ENCODE measurements around the gene C6orf163.

C6orf163 gene

GRCh38 chr6:87391334-87391733 is 46.7 kb downstream of the C6orf163 start:
- DNase-seq (ENCODE audit: low read depth) = peak; percentile 58
- H3K4me3 ChIP-seq (ENCODE audit: low read depth, low read length) = no peak overlapping the region
- TF ChIP-seq CTCF (IDR thresholded peaks at IDR 0.05; ENCODE audit: insufficient read depth, low read depth, low read length, missing control alignments) = peak; percentile 57

- peak; percentile 79 for DNase-seq (ENCODE audit: low read depth)
- TF ChIP-seq CTCF (IDR thresholded peaks at IDR 0.05; ENCODE audit: insufficient read depth, low read depth, low read length, missing control alignments) = peak; percentile 50
- H3K4me3 ChIP-seq (ENCODE audit: low read depth, low read length) = no peak overlapping the region
Measured at GRCh38 chr6:87393026-87393622, 48.5 kb downstream of the C6orf163 start.

GRCh38 chr6:87395431-87395830 is 50.8 kb downstream of the C6orf163 start:
- no peak for DNase-seq (ENCODE audit: low read depth)
- no peak overlapping the region for H3K4me3 ChIP-seq (ENCODE audit: low read depth, low read length)
- no peak for TF ChIP-seq CTCF (IDR thresholded peaks at IDR 0.05; ENCODE audit: insufficient read depth, low read depth, low read length, missing control alignments)

- DNase-seq (ENCODE audit: low read depth) = peak; percentile 50
- TF ChIP-seq CTCF (IDR thresholded peaks at IDR 0.05; ENCODE audit: insufficient read depth, low read depth, low read length, missing control alignments) = no peak
- no peak overlapping the region for H3K4me3 ChIP-seq (ENCODE audit: low read depth, low read length)
Measured at GRCh38 chr6:87396595-87397392, 52.2 kb downstream of the C6orf163 start.

GRCh38 chr6:87397656-87398055 is 53.0 kb downstream of the C6orf163 start:
- H3K4me3 ChIP-seq (ENCODE audit: low read depth, low read length) = no peak overlapping the region
- no peak for DNase-seq (ENCODE audit: low read depth)
- TF ChIP-seq CTCF (IDR thresholded peaks at IDR 0.05; ENCODE audit: insufficient read depth, low read depth, low read length, missing control alignments) = no peak

- H3K4me3 ChIP-seq (ENCODE audit: low read depth, low read length) = no peak overlapping the region
- TF ChIP-seq CTCF (IDR thresholded peaks at IDR 0.05; ENCODE audit: insufficient read depth, low read depth, low read length, missing control alignments) = no peak
- DNase-seq (ENCODE audit: low read depth) = no peak
Measured at GRCh38 chr6:87401832-87402231, 57.2 kb downstream of the C6orf163 start.
